Measurements from ENCODE around the gene FN3K. TPM values are rescaled to one million over a fixed set of nuclear protein-coding genes. Genes with fewer than 3 reads are reported as not detected.

FN3K gene
- total RNA-seq, 4 donors from 2014 or later: 13.3 to 45.5 (median 18.7) TPM

DNA sequence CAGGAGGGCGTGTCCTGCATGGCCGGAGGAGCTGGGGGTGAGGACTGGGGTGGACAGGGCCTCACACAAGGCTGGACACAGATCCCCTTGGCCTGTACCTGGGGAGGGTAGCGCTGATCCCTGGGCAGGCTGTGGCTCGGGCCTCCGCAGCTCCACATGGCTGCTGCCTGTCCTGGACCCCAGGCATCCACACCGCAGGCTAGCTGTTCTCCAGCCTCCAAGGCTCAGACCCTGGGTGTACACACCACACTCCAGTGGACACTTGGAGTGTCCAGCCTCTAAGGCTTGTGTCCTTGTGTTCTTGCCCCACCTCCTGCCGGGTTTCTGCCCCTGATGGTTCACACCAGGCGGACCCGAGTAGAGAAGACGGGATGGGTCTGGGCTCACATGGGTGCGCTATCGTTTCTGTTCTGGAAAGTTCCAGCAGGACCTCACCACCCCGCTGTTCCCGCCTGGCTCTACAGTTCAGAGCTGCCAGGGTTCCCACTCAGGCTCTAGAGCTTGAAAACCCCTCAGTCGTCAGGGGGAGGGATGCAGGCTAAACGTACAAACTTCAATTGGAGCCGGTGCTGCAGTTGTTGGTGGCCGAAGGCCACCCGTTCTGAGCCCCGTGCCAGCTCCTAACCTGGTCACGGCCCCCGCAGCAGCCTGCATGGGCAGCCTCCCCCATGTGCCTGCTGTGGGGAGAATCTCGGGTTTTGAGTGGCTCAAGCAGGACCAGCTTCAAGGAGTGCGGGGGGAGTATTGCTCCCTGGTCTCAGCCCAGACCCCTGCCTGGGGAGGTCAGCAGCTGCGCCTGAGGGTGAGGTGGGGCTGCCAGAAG, 25.5 kb upstream of the FN3K start:
- Histone ChIP-seq H3K9me3 (no peaks in the 10 kb centered on the region), H3K36me3 (no peaks in the 10 kb centered on the region), H3K4me1 (peaks cover 0 to 4% (median 0%) of the 10 kb centered on the region in 4 donors), H3K27me3 (no peaks in the 10 kb centered on the region), H3K27ac (no peak overlapping the region), H3K4me3 (no peak overlapping the region)
- no peak for DNase-seq (ENCODE audit: low spot score in 2 of 2)
- TF ChIP-seq, protein P1, sequence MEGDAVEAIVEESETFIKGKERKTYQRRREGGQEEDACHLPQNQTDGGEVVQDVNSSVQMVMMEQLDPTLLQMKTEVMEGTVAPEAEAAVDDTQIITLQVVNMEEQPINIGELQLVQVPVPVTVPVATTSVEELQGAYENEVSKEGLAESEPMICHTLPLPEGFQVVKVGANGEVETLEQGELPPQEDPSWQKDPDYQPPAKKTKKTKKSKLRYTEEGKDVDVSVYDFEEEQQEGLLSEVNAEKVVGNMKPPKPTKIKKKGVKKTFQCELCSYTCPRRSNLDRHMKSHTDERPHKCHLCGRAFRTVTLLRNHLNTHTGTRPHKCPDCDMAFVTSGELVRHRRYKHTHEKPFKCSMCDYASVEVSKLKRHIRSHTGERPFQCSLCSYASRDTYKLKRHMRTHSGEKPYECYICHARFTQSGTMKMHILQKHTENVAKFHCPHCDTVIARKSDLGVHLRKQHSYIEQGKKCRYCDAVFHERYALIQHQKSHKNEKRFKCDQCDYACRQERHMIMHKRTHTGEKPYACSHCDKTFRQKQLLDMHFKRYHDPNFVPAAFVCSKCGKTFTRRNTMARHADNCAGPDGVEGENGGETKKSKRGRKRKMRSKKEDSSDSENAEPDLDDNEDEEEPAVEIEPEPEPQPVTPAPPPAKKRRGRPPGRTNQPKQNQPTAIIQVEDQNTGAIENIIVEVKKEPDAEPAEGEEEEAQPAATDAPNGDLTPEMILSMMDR (IDR thresholded peaks at IDR 0.05): no peak
- TF ChIP-seq EP300 (IDR thresholded peaks at IDR 0.05) (no peak), POLR2A (IDR thresholded peaks at IDR 0.05) (no peak)
- 77 to 85% methylated on average over 18 to 21 of the region's 25 CpGs for WGBS, 2 donors

- 73 to 82% methylated on average over 27 to 28 of the region's 29 CpGs for WGBS, 2 donors
- TF ChIP-seq EP300 (IDR thresholded peaks at IDR 0.05): no peak
- TF ChIP-seq, protein P1 (IDR thresholded peaks at IDR 0.05): no peak
- TF ChIP-seq POLR2A (IDR thresholded peaks at IDR 0.05): no peak
- no peak for DNase-seq (ENCODE audit: low spot score in 2 of 2)
- H3K9me3 ChIP-seq: no peaks in the 10 kb centered on the region
- no peaks in the 10 kb centered on the region for H3K27me3 ChIP-seq
- H3K4me3 ChIP-seq: no peak overlapping the region
- no peak overlapping the region for H3K27ac ChIP-seq
- H3K36me3 ChIP-seq: no peaks in the 10 kb centered on the region
- H3K4me1 ChIP-seq: peaks cover 0 to 6% (median under 1%) of the 10 kb centered on the region in 4 donors
These were observed 24.7 kb upstream of the FN3K start for GRCh38 chr17:82710499-82711232.

- TF ChIP-seq, protein P1 (IDR thresholded peaks at IDR 0.05): no peak
- TF ChIP-seq EP300 (IDR thresholded peaks at IDR 0.05): peak in 1 of 2 donors; percentile 18
- no peaks in the 10 kb centered on the region for H3K36me3 ChIP-seq
- peaks cover 0 to 20% (median 16%) of the 10 kb centered on the region in 4 donors for H3K4me1 ChIP-seq
- no peaks in the 10 kb centered on the region for H3K27me3 ChIP-seq
- peak overlapping the region in 3 of 4 donors; percentile 5 to 46 (median 43) for H3K27ac ChIP-seq
- 77 to 83% methylated on average over 30 to 35 of the region's 35 CpGs for WGBS, 2 donors
- DNase-seq (ENCODE audit: low spot score in 2 of 2): no peak
- no peak overlapping the region for H3K4me3 ChIP-seq
- no peaks in the 10 kb centered on the region for H3K9me3 ChIP-seq
These were observed 22.2 kb upstream of the FN3K start for GRCh38 chr17:82713071-82713723.

DNA sequence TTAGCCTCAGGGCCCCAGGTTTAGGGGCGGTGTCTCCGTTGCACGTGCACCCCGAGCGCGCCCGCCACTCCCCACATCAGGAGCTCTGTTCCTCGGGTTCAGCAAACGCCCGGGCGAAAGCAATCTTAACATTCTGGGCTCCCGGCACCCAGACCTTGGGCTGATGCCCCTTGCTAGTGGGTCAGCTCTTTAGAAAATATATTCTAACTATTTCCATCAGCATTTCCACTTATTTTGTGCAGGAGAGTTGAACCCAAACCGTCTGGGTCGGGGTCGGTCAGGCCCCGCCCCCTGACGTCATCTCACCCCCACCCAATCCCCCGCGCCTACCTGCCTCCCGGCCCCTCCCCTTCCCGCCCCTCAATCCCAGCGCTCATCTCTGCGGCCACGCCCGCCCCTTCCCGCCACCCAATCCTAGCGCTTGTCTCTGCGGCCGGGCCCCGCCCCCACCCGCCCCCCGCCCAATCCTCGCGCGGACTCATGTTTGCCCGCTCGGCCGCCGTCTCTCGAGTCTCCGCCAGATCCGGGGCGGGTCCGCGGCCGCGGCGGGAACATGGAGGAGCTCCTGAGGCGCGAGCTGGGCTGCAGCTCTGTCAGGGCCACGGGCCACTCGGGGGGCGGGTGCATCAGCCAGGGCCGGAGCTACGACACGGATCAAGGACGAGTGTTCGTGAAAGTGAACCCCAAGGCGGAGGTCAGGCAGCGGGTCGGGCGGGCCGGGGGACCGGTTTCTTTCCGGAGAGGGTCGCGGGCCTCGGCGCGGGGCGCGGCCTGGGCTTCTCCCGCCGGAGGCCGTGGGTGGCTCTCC, 19.0 kb upstream of the FN3K start, which contains the start of gene FN3KRP:
FN3KRP (plus strand) TSS at position 504 of the 808 bp plus-strand sequence; CDS start at position 554, 50 bp downstream.
- WGBS, 2 donors: 1% methylated on average over 28 to 69 of the region's 75 CpGs
- peak within 1 kb of the TSS; percentile 70 to 87 (median 78) for H3K4me3 ChIP-seq
- H3K27me3 ChIP-seq: no peaks in the 10 kb centered on the region
- peak; percentile 90 for DNase-seq (ENCODE audit: low spot score in 2 of 2)
- H3K27ac ChIP-seq: peak within 1 kb of the TSS; percentile 52 to 88 (median 82)
- TF ChIP-seq, protein P1 (IDR thresholded peaks at IDR 0.05): no peak
- TF ChIP-seq EP300 (IDR thresholded peaks at IDR 0.05): peak in 1 of 2 donors; percentile 88
- TF ChIP-seq POLR2A (IDR thresholded peaks at IDR 0.05): peak in 1 of 2 donors; percentile 53
- H3K4me1 ChIP-seq: peaks cover 0 to 25% (median 16%) of the 10 kb centered on the region in 4 donors
- no peaks in the 10 kb centered on the region for H3K9me3 ChIP-seq
- peaks cover 0 to 30% (median 2%) of the 10 kb centered on the region in 3 donors for H3K36me3 ChIP-seq

All from tibial nerve (tissue), 4 donors.